ENCODE data around the gene GPATCH1.

DNA sequence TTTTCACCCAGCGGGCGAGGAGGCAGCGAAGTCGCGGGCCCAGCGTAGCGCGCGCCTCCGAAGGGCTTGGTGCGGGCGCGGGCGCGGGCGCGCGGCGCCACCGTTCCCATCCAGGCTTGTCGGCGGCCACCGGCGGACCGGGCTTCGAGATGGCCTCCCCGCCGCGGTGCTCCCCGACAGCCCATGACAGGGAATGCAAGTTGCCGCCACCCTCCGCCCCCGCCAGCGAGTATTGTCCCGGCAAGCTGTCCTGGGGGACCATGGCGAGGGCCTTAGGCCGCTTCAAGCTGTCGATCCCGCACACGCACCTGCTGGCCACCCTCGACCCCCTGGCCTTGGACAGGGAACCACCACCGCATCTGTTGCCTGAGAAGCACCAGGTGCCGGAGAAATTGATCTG, 51.0 kb downstream of the GPATCH1 start, which contains the start of gene WDR88:
- TF ChIP-seq EZH2 (IDR thresholded peaks at IDR 0.05) (no peak), POLR2AphosphoS5 (IDR thresholded peaks at IDR 0.05; ENCODE audit: borderline replicate concordance, low read depth, low read length) (no peak), FOXP2 (optimal IDR thresholded peaks at IDR 0.05; ENCODE audit: control extremely low read depth, extremely low read length, insufficient read depth) (no peak)
